Epithelial cell of proximal tubule (primary cell): ENCODE measurements around the gene SSNA1. TPM values are rescaled to one million over a fixed set of nuclear protein-coding genes. Genes with fewer than 3 reads are reported as not detected.

Experiments
- DNase-seq: peaks from one replicate; pipeline ENCODE4 v3.0.0-alpha.2; 2011; ENCODE audit warnings: low read depth
- H3K4me3 ChIP-seq: 2 replicates; pipeline ENCODE4 v1.5.1; 2011; ENCODE audit warnings: low read depth, mild to moderate bottlenecking, low read length
- CTCF ChIP-seq: conservative IDR thresholded peaks from 2 replicates; pipeline ENCODE4 v1.5.1; 2012; ENCODE audit warnings: low read depth, mild to moderate bottlenecking, low read length
- total RNA-seq: library from RNA; depleted of rRNA; stranded (reverse); fragments of >200 nt; gene quantifications from 2 replicates; pipeline ENCODE4 v1.2.3, GENCODE V29; 2015

The SSNA1 gene
- total RNA-seq, 1 donor from 2014 or later: 139 TPM

- no peak for DNase-seq
- H3K4me3 ChIP-seq: no peak overlapping the region
- TF ChIP-seq CTCF: no peak
These were observed 31.7 kb upstream of the SSNA1 start for GRCh38 chr9:137156567-137157375.

- no peak overlapping the region for H3K4me3 ChIP-seq
- DNase-seq: no peak
- no peak for TF ChIP-seq CTCF
These were observed 30.7 kb upstream of the SSNA1 start for GRCh38 chr9:137157618-137158415.

GRCh38 chr9:137158625-137159024, 29.9 kb upstream of the SSNA1 start:
- H3K4me3 ChIP-seq: no peak overlapping the region
- TF ChIP-seq CTCF: no peak
- DNase-seq: no peak

- no peak overlapping the region for H3K4me3 ChIP-seq
- no peak for TF ChIP-seq CTCF
- no peak for DNase-seq
These were observed 29.1 kb upstream of the SSNA1 start for GRCh38 chr9:137159105-137160053.

GRCh38 chr9:137160054-137160425, 28.4 kb upstream of the SSNA1 start:
- no peak for TF ChIP-seq CTCF
- H3K4me3 ChIP-seq: no peak overlapping the region
- DNase-seq: no peak

- no peak for TF ChIP-seq CTCF
- DNase-seq: no peak
- no peak overlapping the region for H3K4me3 ChIP-seq
These were observed 27.5 kb upstream of the SSNA1 start for GRCh38 chr9:137160716-137161557.
